Measurements from ENCODE around the gene GRAMD2A.
A peak's percentile ranks its signal among the peaks of the same experiment; 100 is the strongest.

The GRAMD2A gene

GRCh38 chr15:72170691-72171090, 26.9 kb downstream of the GRAMD2A start:
- TF ChIP-seq CTCF (IDR thresholded peaks at IDR 0.05; ENCODE audit: low read depth, low read length, missing control alignments), result no peak
- no peak for DNase-seq (ENCODE audit: low read depth)
- H3K4me3 ChIP-seq (ENCODE audit: low read depth, low read length), result no peak overlapping the region
- in situ Hi-C loops (cut with HindIII; ENCODE audit: low sequenced_read_pairs), result no loop called here

GRCh38 chr15:72169921-72170611, 27.5 kb downstream of the GRAMD2A start:
- in situ Hi-C loops (cut with HindIII; ENCODE audit: low sequenced_read_pairs), result no loop called here
- H3K4me3 ChIP-seq (ENCODE audit: low read depth, low read length), result no peak overlapping the region
- TF ChIP-seq CTCF (IDR thresholded peaks at IDR 0.05; ENCODE audit: low read depth, low read length, missing control alignments), result no peak
- no peak for DNase-seq (ENCODE audit: low read depth)

GRCh38 chr15:72169236-72169920, 28.2 kb downstream of the GRAMD2A start:
- H3K4me3 ChIP-seq (ENCODE audit: low read depth, low read length), result no peak overlapping the region
- no peak for DNase-seq (ENCODE audit: low read depth)
- in situ Hi-C loops (cut with HindIII; ENCODE audit: low sequenced_read_pairs), result no loop called here
- TF ChIP-seq CTCF (IDR thresholded peaks at IDR 0.05; ENCODE audit: low read depth, low read length, missing control alignments), result no peak

GRCh38 chr15:72168808-72169190, 28.8 kb downstream of the GRAMD2A start:
- in situ Hi-C loops (cut with HindIII; ENCODE audit: low sequenced_read_pairs), result no loop called here
- no peak for DNase-seq (ENCODE audit: low read depth)
- no peak for TF ChIP-seq CTCF (IDR thresholded peaks at IDR 0.05; ENCODE audit: low read depth, low read length, missing control alignments)
- no peak overlapping the region for H3K4me3 ChIP-seq (ENCODE audit: low read depth, low read length)

GRCh38 chr15:72168131-72168807, 29.3 kb downstream of the GRAMD2A start:
- TF ChIP-seq CTCF (IDR thresholded peaks at IDR 0.05; ENCODE audit: low read depth, low read length, missing control alignments), result no peak
- DNase-seq (ENCODE audit: low read depth), result peak; percentile 54
- in situ Hi-C loops (cut with HindIII; ENCODE audit: low sequenced_read_pairs), result no loop called here
- no peak overlapping the region for H3K4me3 ChIP-seq (ENCODE audit: low read depth, low read length)

- no peak for DNase-seq (ENCODE audit: low read depth)
- in situ Hi-C loops (cut with HindIII; ENCODE audit: low sequenced_read_pairs), result no loop called here
- TF ChIP-seq CTCF (IDR thresholded peaks at IDR 0.05; ENCODE audit: low read depth, low read length, missing control alignments), result no peak
- no peak overlapping the region for H3K4me3 ChIP-seq (ENCODE audit: low read depth, low read length)
Measured at GRCh38 chr15:72167445-72167844, 30.1 kb downstream of the GRAMD2A start.
